ENCODE measurements around the gene RBKS.

DNA sequence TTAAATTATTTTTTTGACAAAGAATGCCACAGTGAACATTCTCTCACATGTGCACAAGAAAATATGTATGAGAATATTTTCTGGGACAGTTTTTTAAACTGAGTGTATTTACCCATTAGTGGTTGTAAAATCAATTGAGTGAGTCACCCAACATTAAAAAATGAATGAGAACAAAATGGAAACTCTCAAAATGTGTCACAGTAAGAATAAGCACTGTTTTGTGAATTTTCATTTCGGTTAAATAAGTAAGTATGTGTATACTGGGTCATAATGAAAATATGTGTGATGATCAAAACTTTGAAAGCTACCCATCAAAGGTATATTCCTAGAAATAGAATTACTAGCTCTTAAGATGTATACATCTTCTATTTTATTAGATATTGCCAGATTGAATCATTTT lies 11.9 kb upstream of the RBKS start:
- TF ChIP-seq, protein P1, sequence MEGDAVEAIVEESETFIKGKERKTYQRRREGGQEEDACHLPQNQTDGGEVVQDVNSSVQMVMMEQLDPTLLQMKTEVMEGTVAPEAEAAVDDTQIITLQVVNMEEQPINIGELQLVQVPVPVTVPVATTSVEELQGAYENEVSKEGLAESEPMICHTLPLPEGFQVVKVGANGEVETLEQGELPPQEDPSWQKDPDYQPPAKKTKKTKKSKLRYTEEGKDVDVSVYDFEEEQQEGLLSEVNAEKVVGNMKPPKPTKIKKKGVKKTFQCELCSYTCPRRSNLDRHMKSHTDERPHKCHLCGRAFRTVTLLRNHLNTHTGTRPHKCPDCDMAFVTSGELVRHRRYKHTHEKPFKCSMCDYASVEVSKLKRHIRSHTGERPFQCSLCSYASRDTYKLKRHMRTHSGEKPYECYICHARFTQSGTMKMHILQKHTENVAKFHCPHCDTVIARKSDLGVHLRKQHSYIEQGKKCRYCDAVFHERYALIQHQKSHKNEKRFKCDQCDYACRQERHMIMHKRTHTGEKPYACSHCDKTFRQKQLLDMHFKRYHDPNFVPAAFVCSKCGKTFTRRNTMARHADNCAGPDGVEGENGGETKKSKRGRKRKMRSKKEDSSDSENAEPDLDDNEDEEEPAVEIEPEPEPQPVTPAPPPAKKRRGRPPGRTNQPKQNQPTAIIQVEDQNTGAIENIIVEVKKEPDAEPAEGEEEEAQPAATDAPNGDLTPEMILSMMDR (IDR thresholded peaks at IDR 0.05 in 8 of 11, conservative IDR thresholded peaks at IDR 0.05 in 3 of 11): no peak
- no peak for TF ChIP-seq POLR2A (IDR thresholded peaks at IDR 0.05)

Data from spleen (tissue), 7 donors.